GM18873 (cell line): ENCODE results near the gene GSG1.
"Not testable (repeated sequence)": the region's sequence is repeated elsewhere in the genome, so short reads cannot be mapped to it uniquely, and the experiment has no call there.

Experiments
- ATAC-seq: cut with Tn5 transposase; IDR thresholded peaks from one replicate; pipeline ENCODE4 v1.9.1; 2021; ENCODE audit warnings: mild to moderate bottlenecking, moderate library complexity, moderate number of reproducible peaks; ENCODE audit not compliant: unreplicated experiment, low FRiP score

The GSG1 gene

DNA sequence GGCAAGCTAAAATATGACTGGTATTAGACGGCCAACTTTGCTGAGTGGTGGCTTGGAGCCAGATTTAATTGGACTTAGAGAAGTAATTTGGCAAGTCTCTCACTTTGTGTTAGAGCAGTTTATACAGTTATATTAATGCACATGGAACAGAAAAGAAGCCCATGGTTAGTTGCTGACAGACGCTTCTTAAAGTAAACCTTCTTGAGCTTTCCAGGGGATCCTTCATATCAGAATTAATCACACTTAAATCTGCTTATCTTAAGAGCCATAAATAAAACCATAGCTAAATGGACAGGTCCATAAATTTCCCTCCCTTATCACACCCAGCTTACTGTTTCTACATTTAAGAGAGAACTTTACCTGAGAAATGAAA, 9.6 kb downstream of the GSG1 start:
- no peak for ATAC-seq

DNA sequence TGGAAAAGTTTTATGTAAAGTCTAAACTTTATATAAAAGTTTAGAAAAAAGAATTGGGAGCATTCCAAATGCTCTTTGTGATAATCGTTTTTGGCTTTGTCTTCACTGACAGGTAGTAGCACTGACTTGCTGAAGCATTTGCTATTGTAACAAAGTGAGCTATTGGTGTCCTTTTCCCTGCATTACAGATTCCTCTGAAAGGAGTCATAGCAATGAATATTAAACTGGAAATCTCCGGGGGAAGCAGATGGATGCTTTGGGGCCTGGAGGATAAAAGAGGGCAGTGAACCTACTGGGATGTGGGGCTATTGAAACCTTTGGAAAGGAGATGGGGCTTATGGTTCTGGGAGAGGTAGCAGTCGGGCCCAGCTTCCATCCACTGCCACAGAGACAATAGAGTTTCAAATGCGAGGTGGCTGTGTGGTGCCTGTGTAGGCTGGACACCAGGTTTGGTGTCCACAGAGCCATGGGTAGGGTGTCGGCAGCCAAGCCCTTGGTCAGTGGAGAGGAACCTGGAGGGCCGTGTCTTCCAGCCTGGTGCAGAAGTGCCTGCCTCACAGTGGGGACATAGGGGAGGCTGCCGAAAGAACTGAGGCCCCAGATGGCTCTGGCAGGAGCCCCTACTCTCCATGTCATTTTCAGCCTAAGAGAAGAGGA, 10.1 kb downstream of the GSG1 start:
- ATAC-seq: no peak

DNA sequence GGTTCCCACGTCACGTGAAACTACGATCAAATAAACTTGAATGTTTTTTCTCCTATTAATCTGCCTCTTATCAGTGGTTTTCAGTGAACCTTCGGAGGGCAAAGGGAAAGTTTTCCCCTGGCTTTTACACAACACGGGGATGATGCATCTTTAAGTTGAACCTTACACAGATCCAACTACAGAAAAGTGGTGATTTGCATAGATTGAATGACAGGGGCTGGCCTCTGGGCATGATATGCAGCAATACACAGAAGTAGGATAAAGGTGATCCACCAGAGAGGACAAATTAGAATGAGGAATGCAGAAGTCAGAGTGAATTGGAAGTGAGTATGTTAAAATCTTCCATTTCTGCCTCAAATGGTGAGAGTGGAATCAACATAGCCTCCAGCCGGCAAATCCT, 11.6 kb downstream of the GSG1 start:
- no peak for ATAC-seq

GRCh38 chr12:13090054-13090453, 13.4 kb downstream of the GSG1 start:
- ATAC-seq: no peak

- ATAC-seq: no peak
Observed at GRCh38 chr12:13088496-13088895, 15.0 kb downstream of the GSG1 start.

DNA sequence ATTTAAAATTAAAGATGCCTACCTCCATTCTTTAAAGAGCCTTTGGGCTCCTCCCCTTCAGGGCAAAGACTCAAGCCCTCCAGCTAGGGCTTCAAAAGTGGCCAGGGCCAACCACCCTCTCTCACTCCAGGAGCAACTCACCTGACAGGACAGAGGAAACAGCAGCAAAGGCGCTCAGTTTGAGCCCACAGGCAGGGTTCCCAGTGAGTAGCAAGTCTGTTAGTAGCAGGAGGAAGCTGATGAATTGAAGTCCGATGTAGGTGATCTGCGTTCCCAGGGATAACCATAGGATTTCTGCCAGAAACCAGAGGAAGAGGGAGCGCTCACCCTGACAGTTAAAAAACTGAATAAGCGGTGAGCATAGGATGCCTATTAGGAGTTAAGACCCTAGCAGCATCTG, 15.7 kb downstream of the GSG1 start:
- no peak for ATAC-seq

GRCh38 chr12:13085968-13086686, 17.3 kb downstream of the GSG1 start:
- no peak for ATAC-seq

GRCh38 chr12:13084898-13085640, 18.4 kb downstream of the GSG1 start:
- ATAC-seq: no peak

- ATAC-seq: not testable (repeated sequence)
Observed at GRCh38 chr12:13083638-13084037, 19.8 kb downstream of the GSG1 start.

GRCh38 chr12:13082861-13083260, 20.6 kb downstream of the GSG1 start:
- no peak for ATAC-seq

GRCh38 chr12:13080266-13080665, 23.2 kb downstream of the GSG1 start:
- no peak for ATAC-seq

DNA sequence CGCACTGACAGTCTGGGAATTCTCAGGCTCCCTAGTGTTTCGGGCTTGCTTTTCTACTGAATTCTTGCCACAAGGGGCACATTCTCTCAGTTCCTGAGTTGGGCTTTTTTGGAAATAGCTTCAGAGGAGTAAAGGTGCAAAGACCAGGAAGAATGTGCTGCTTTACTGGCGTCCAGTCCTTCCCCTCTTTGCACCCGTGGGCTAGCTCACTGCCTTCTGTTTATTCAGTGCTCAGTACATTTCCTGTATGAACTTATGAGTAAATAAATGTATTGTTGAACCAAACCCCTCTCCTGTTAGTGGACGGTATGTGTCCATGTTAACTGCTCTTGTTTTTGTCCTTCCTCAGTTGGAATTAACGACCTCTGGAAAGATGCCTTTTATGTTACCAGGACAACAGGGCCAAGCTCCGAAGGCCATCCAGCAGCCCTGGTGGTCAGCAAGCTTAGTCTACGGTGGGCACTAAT, 24.0 kb downstream of the GSG1 start:
- ATAC-seq: no peak

DNA sequence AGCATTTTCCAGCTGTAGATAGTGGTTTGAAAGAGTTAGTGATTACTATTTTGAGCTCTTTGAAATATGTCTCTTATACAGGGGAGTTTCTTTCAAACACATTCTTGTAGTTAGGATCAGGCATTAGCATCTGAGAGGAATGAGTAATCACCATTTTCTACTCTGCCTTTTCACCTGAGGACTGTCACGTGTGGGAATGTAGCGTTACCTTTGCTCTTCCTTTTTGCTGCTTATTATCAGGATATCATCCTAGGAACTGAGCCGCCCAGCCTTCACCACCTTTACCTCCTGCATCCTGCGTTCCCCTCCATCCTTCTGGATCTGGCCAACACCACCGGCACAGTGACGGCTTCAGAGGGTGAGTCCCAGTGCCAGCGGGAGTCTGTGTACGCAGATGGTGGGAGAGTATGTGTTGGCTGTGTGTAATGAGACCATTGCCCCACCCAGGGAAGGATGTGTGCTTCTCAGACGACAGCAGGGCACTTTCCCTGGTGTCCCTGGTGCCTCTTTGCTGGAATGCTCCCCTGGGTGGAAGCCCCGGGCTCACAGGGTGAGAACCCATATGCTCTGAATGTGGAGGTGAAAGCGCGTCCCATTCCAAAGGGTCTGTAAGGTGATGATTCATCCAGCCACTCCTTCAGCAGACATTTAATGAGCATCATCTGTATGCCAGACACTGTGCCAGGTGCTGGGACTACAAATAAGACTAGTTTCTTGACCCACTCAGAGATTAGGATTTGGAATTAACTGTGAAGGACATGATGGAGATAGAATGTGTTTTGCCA, 27.5 kb downstream of the GSG1 start:
- ATAC-seq: no peak

- no peak for ATAC-seq
Observed at GRCh38 chr12:13075118-13075480, 28.4 kb downstream of the GSG1 start.

DNA sequence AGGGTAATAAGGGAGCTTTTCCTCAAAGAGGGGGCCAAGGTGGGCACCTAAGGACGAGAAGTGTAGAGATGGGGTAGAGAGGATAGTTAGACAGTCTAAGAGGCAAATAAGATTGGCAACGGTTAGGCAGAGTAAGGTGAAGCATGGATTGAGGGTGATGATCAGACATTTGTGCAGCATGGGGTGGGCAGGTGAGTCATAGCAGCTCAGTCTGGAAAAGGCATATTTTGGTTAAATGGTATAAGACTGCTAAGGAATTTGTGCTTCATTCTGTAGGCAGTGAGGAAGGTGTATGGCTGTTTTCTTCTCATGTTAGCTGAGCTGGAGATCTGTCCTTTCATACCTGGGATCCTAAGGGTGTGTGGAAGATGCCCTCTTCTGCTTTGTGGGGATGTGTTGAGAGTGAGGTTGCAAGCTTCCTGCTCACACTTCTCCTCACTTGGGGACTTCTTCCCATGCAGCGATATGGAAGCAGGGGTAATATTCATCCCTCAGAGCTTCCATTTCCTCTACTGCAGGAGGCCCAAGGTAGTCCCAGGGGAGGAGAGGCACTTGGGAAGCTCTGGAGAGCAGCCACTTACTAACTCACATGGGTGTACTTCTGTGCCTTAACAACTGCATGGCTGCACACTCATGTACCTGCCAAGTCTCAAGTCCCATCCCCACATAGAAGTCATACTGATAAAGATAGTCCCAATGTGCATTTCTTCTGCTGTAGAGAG, 28.9 kb downstream of the GSG1 start:
- ATAC-seq: no peak

DNA sequence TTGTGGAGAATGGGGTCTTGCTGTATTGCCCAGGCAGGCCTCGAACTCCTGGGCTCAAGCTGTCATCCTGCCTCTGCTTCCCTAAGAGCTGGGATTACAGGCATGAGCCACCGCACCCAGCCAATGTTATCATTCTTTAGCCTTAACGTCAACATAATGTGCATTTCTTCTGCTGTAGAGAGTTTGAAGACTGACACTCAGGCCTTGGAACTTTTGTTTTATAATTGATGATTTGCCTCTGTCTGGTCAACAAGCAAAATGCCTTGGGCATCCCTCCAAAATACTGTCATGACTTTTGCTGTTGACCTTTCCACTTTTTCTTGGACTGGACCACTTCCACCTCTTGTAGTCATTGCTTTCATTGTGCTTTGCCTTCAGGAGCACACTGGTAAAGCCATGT, 30.3 kb downstream of the GSG1 start:
- ATAC-seq: no peak

GRCh38 chr12:13071305-13072280, 31.9 kb downstream of the GSG1 start:
- no peak for ATAC-seq

- ATAC-seq: no peak
Observed at GRCh38 chr12:13069380-13069779, 34.1 kb downstream of the GSG1 start.

- ATAC-seq: no peak
Observed at GRCh38 chr12:13067322-13067721, 36.1 kb downstream of the GSG1 start.
